Neural crest cell (in vitro differentiated cells): ENCODE results near the gene ABCA1. TPM values are rescaled to one million over a fixed set of nuclear protein-coding genes. Genes with fewer than 3 reads are reported as not detected.

Experiments
- DNase-seq: peaks from one replicate; pipeline ENCODE4 v3.0.0; 2021; ENCODE audit warnings: low read depth, mixed read lengths, low spot score
- H3K27ac Mint-ChIP-seq: one replicate; pipeline ENCODE4 v1.8.0; 2021; ENCODE audit warnings: mild to moderate bottlenecking, mixed read lengths; ENCODE audit not compliant: unreplicated experiment
- H3K27me3 Mint-ChIP-seq: 2 replicates; pipeline ENCODE4 v1.8.0; 2021; ENCODE audit warnings: low read depth, mild to moderate bottlenecking, mixed read lengths
- H3K36me3 Mint-ChIP-seq: 2 replicates; pipeline ENCODE4 v1.8.0; 2021; ENCODE audit warnings: low read depth, mild to moderate bottlenecking, mixed read lengths
- H3K4me1 Mint-ChIP-seq: 2 replicates; pipeline ENCODE4 v1.8.0; 2021; ENCODE audit warnings: mixed read lengths
- H3K4me3 Mint-ChIP-seq: one replicate; pipeline ENCODE4 v1.8.0; 2021; ENCODE audit warnings: mild to moderate bottlenecking, mixed read lengths
- H3K9me3 Mint-ChIP-seq: 2 replicates; pipeline ENCODE4 v1.8.0; 2021; ENCODE audit warnings: mixed read lengths
- CTCF ChIP-seq: fragments of 200-600 bp; sonication (generic); conservative IDR thresholded peaks from 2 replicates; pipeline ENCODE4 v1.5.0; 2021; ENCODE audit warnings: antibody characterized with exemption, mild to moderate bottlenecking
- total RNA-seq: library from RNA; stranded (reverse); gene quantifications from 2 replicates; pipeline ENCODE4 v1.2.1, GENCODE V29; 2021

ABCA1 gene
- total RNA-seq, 1 donor from 2014 or later, result 6.5 TPM

GRCh38 chr9:104907278-104907951, 20.5 kb downstream of the ABCA1 start:
- Mint-ChIP-seq H3K4me1 (no peaks in the 10 kb centered on the region), H3K36me3 (no peaks in the 10 kb centered on the region), H3K9me3 (no peaks in the 10 kb centered on the region), H3K4me3 (no peak overlapping the region), H3K27ac (no peak overlapping the region), H3K27me3 (no peaks in the 10 kb centered on the region)
- no peak for TF ChIP-seq CTCF
- DNase-seq, result no peak

DNA sequence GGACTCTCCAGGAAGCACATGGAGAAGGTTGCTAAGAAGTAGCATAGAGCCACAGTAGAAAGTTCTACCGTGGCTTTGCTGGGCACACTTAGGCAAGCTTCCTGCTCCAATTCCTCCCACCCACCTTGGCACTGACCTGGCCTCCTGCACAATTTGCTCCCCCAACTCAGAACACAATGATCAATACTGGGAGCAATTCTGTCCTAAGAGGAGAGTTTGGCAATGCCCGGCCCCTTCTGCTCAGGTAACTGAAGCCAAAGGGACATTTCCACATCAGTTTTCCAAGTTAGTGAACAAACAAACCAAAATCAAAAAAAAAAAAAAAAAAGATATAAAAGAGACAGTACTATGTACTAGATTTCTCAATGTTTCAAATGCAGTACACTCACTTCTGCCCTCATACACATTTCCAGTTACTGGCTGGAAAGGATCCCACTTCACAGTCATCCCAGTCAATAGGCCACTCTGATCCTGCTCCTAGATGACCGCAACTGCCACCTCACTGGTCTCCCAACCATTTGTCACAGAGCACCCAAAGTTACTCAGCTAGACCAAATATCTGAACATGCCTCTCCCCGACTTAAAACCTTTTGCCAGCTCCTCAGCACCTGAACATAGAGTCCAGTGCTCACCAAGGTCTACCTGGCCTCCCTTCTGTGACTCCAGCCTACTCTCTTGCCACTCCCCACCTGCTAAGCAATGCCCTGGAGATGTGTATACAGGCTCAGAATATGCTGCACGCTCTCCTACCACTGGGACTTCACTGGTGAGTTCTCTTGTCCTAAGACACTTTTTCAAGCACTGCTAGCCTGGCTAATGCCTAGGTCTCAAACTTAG, 21.3 kb downstream of the ABCA1 start:
- no peak for DNase-seq
- H3K9me3 Mint-ChIP-seq, result no peaks in the 10 kb centered on the region
- no peak for TF ChIP-seq CTCF
- no peaks in the 10 kb centered on the region for H3K4me1 Mint-ChIP-seq
- H3K4me3 Mint-ChIP-seq, result no peak overlapping the region
- no peak overlapping the region for H3K27ac Mint-ChIP-seq
- no peaks in the 10 kb centered on the region for H3K36me3 Mint-ChIP-seq
- no peaks in the 10 kb centered on the region for H3K27me3 Mint-ChIP-seq

DNA sequence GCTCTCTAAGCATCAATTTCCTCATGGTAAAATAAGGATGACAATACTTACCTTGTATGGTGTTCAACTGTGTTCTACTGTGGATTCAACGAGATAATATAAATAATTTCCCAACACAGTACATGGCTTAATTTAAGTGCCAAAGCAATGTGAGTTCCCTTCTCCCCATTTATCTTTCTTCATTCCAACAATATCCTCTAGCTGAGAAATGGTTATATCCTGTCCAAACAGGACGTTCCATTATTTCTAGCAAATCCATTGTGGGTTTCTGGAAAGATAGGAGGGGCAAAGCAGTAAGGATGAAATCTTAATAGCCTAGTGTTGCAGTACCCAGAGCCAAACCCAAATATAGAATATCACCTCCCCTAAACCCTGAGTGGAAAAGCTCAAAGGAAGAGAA, 22.0 kb downstream of the ABCA1 start:
- no peak for TF ChIP-seq CTCF
- H3K9me3 Mint-ChIP-seq, result no peaks in the 10 kb centered on the region
- H3K27me3 Mint-ChIP-seq, result no peaks in the 10 kb centered on the region
- no peaks in the 10 kb centered on the region for H3K4me1 Mint-ChIP-seq
- H3K27ac Mint-ChIP-seq, result no peak overlapping the region
- H3K36me3 Mint-ChIP-seq, result no peaks in the 10 kb centered on the region
- no peak for DNase-seq
- no peak overlapping the region for H3K4me3 Mint-ChIP-seq

GRCh38 chr9:104905153-104905901, 22.6 kb downstream of the ABCA1 start:
- no peak for TF ChIP-seq CTCF
- Mint-ChIP-seq H3K36me3 (no peaks in the 10 kb centered on the region), H3K4me3 (no peak overlapping the region), H3K27me3 (no peaks in the 10 kb centered on the region), H3K4me1 (peaks cover 5% of the 10 kb centered on the region), H3K9me3 (no peaks in the 10 kb centered on the region), H3K27ac (no peak overlapping the region)
- DNase-seq, result no peak

DNA sequence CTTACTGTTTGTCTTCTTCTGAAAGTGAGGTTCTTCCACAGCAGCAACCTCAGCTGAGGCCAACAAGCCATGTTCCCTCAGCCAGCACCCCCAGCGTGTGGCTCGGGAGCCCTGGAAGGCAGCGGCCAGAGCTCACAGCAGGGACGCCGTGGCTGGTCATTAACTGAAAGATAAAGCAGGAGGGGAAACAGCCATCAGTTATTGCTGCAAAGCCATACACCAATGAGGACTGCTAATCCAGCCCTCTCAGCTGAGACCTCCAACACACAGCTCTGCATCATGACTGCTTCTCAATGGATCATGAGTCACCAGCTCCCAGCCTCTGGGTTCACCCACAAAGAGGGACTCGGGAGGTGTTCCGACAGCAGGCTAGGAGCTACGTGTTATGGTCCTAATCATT, 24.3 kb downstream of the ABCA1 start:
- no peaks in the 10 kb centered on the region for H3K36me3 Mint-ChIP-seq
- H3K4me1 Mint-ChIP-seq, result peaks cover 5% of the 10 kb centered on the region
- TF ChIP-seq CTCF, result no peak
- no peak overlapping the region for H3K4me3 Mint-ChIP-seq
- no peak overlapping the region for H3K27ac Mint-ChIP-seq
- H3K27me3 Mint-ChIP-seq, result no peaks in the 10 kb centered on the region
- DNase-seq, result no peak
- no peaks in the 10 kb centered on the region for H3K9me3 Mint-ChIP-seq
